ENCODE measurements around the gene OLFML3.

The OLFML3 gene

GRCh38 chr1:113995382-113995781 is 16.1 kb downstream of the OLFML3 start:
- Histone ChIP-seq H3K27me3 (ENCODE audit: low read length) (no peaks in the 10 kb centered on the region), H3K4me2 (ENCODE audit: low read depth, low read length, poor library complexity, severe bottlenecking) (no peak overlapping the region), H4K20me1 (ENCODE audit: low read depth, low read length) (no peaks in the 10 kb centered on the region), H2AFZ (ENCODE audit: low read depth, low read length, severe bottlenecking) (no peak overlapping the region), H3F3A (ENCODE audit: insufficient read depth) (no peaks in the 10 kb centered on the region), H3K4me3 (ENCODE audit: insufficient read depth, low read length, poor library complexity, severe bottlenecking) (no peak overlapping the region), H3K27ac (ENCODE audit: low read depth, low read length) (no peak overlapping the region), H3K9ac (ENCODE audit: low read length) (no peak overlapping the region), H3K36me3 (ENCODE audit: low read length) (no peaks in the 10 kb centered on the region), H3K9me3 (ENCODE audit: insufficient read depth, low read length) (peaks cover 13% of the 10 kb centered on the region; the same call in 1 of the 2 replicates), H3K9me2 (replicated peaks; ENCODE audit: insufficient read depth, low read length) (no peaks in the 10 kb centered on the region), H3K79me2 (ENCODE audit: insufficient read depth, low read length) (no peaks in the 10 kb centered on the region)
- no peak for TF ChIP-seq EZH2phosphoT487 (conservative IDR thresholded peaks at IDR 0.05; ENCODE audit: low read length)

- H2AFZ ChIP-seq (ENCODE audit: low read depth, low read length, severe bottlenecking): no peak overlapping the region
- no peak overlapping the region for H3K4me3 ChIP-seq (ENCODE audit: insufficient read depth, low read length, poor library complexity, severe bottlenecking)
- H3K9ac ChIP-seq (ENCODE audit: low read length): no peak overlapping the region
- H4K20me1 ChIP-seq (ENCODE audit: low read depth, low read length): no peaks in the 10 kb centered on the region
- no peak overlapping the region for H3K4me2 ChIP-seq (ENCODE audit: low read depth, low read length, poor library complexity, severe bottlenecking)
- no peak overlapping the region for H3K27ac ChIP-seq (ENCODE audit: low read depth, low read length)
- no peaks in the 10 kb centered on the region for H3K9me2 ChIP-seq (replicated peaks; ENCODE audit: insufficient read depth, low read length)
- H3K9me3 ChIP-seq (ENCODE audit: insufficient read depth, low read length): peaks cover 13% of the 10 kb centered on the region; the same call in 1 of the 2 replicates
- H3K27me3 ChIP-seq (ENCODE audit: low read length): no peaks in the 10 kb centered on the region
- TF ChIP-seq CTCF (IDR thresholded peaks at IDR 0.05; ENCODE audit: insufficient read depth, low read length, poor library complexity, severe bottlenecking): no peak
- no peaks in the 10 kb centered on the region for H3K79me2 ChIP-seq (ENCODE audit: insufficient read depth, low read length)
- no peaks in the 10 kb centered on the region for H3K36me3 ChIP-seq (ENCODE audit: low read length)
- H3F3A ChIP-seq (ENCODE audit: insufficient read depth): no peaks in the 10 kb centered on the region
These were observed 19.1 kb downstream of the OLFML3 start for GRCh38 chr1:113998361-113998760.

GRCh38 chr1:113999233-113999632 is 20.0 kb downstream of the OLFML3 start:
- Histone ChIP-seq H3K9me3 (ENCODE audit: insufficient read depth, low read length) (peaks cover 9% of the 10 kb centered on the region; the same call in 1 of the 2 replicates), H3K4me2 (ENCODE audit: low read depth, low read length, poor library complexity, severe bottlenecking) (no peak overlapping the region), H3K27ac (ENCODE audit: low read depth, low read length) (no peak overlapping the region), H3K4me3 (ENCODE audit: insufficient read depth, low read length, poor library complexity, severe bottlenecking) (no peak overlapping the region), H3K27me3 (ENCODE audit: low read length) (no peaks in the 10 kb centered on the region), H4K20me1 (ENCODE audit: low read depth, low read length) (no peaks in the 10 kb centered on the region), H2AFZ (ENCODE audit: low read depth, low read length, severe bottlenecking) (no peak overlapping the region), H3K36me3 (ENCODE audit: low read length) (no peaks in the 10 kb centered on the region), H3K79me2 (ENCODE audit: insufficient read depth, low read length) (no peaks in the 10 kb centered on the region), H3K9me2 (replicated peaks; ENCODE audit: insufficient read depth, low read length) (no peaks in the 10 kb centered on the region), H3F3A (ENCODE audit: insufficient read depth) (no peaks in the 10 kb centered on the region), H3K9ac (ENCODE audit: low read length) (no peak overlapping the region)
- TF ChIP-seq EZH2phosphoT487 (conservative IDR thresholded peaks at IDR 0.05; ENCODE audit: low read length) (no peak), CTCF (IDR thresholded peaks at IDR 0.05; ENCODE audit: insufficient read depth, low read length, poor library complexity, severe bottlenecking) (no peak)

- Histone ChIP-seq H3K27me3 (ENCODE audit: low read length) (no peaks in the 10 kb centered on the region), H3K9me3 (ENCODE audit: insufficient read depth, low read length) (peaks cover 7% of the 10 kb centered on the region; the same call in 1 of the 2 replicates), H3K36me3 (ENCODE audit: low read length) (no peaks in the 10 kb centered on the region), H3F3A (ENCODE audit: insufficient read depth) (no peaks in the 10 kb centered on the region), H3K9ac (ENCODE audit: low read length) (no peak overlapping the region), H3K4me3 (ENCODE audit: insufficient read depth, low read length, poor library complexity, severe bottlenecking) (no peak overlapping the region), H3K79me2 (ENCODE audit: insufficient read depth, low read length) (no peaks in the 10 kb centered on the region), H3K4me2 (ENCODE audit: low read depth, low read length, poor library complexity, severe bottlenecking) (no peak overlapping the region), H2AFZ (ENCODE audit: low read depth, low read length, severe bottlenecking) (no peak overlapping the region), H4K20me1 (ENCODE audit: low read depth, low read length) (no peaks in the 10 kb centered on the region), H3K27ac (ENCODE audit: low read depth, low read length) (no peak overlapping the region), H3K9me2 (replicated peaks; ENCODE audit: insufficient read depth, low read length) (no peaks in the 10 kb centered on the region)
- TF ChIP-seq CTCF (IDR thresholded peaks at IDR 0.05; ENCODE audit: insufficient read depth, low read length, poor library complexity, severe bottlenecking): no peak
- TF ChIP-seq EZH2phosphoT487 (conservative IDR thresholded peaks at IDR 0.05; ENCODE audit: low read length): no peak
These were observed 20.5 kb downstream of the OLFML3 start for GRCh38 chr1:113999799-114000198.
